DND-41 (cell line): ENCODE data around the gene S100A4.

ENCODE experiments used
- CTCF ChIP-seq: IDR thresholded peaks from 2 replicates; pipeline ENCODE4 v1.5.1; 2012; ENCODE audit warnings: borderline replicate concordance, low read length, moderate library complexity, mild to moderate bottlenecking; ENCODE audit not compliant: poor library complexity, severe bottlenecking; ENCODE audit errors: extremely low read depth
- EZH2 ChIP-seq: IDR thresholded peaks from 3 replicates; pipeline ENCODE4 v1.6.1; 2012; ENCODE audit warnings: borderline replicate concordance, low read depth, mild to moderate bottlenecking, moderate library complexity, low read length, inconsistent platforms; ENCODE audit not compliant: severe bottlenecking

DNA sequence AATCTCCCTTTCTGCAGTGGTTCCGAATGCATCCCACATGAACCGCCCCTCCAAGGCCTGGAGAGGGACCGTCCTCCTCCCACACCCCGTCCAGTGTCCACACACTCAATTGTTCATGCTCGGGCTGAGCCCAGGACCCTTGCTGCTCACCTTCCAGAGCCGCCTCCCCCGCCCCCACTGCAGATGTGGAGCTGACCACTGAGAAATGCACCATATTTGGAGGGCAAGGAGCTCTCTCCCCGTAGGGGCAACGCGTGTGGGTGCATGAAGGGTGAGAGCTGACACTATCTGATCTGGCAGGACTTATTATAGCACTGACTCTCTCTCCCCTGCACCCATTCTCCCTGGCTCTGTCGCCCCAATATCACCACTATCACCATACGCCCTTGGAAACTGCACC, 7.5 kb upstream of the S100A4 start:
- TF ChIP-seq CTCF (no peak), EZH2 (no peak)
